ENCODE measurements around the gene TNFRSF19.

TNFRSF19 gene

GRCh38 chr13:23695196-23695595, 125.0 kb downstream of the TNFRSF19 start:
- TF ChIP-seq ELF4 (IDR thresholded peaks at IDR 0.05) = no peak
- TF ChIP-seq FOXM1 (IDR thresholded peaks at IDR 0.05; ENCODE audit: borderline replicate concordance) = no peak
- TF ChIP-seq SP1 (IDR thresholded peaks at IDR 0.05) = no peak
- no peak for TF ChIP-seq ZNF384 (IDR thresholded peaks at IDR 0.05)
- no peak for TF ChIP-seq TARDBP (IDR thresholded peaks at IDR 0.05)
- no peak for TF ChIP-seq FOXK2 (IDR thresholded peaks at IDR 0.05)
- TF ChIP-seq BHLHE40 (IDR thresholded peaks at IDR 0.05; ENCODE audit: borderline replicate concordance) = no peak
- TF ChIP-seq NFRKB (IDR thresholded peaks at IDR 0.05) = no peak
- TF ChIP-seq SUZ12 (IDR thresholded peaks at IDR 0.05) = no peak
- TF ChIP-seq L3MBTL2 (conservative IDR thresholded peaks at IDR 0.05) = no peak
- TF ChIP-seq ARNT (IDR thresholded peaks at IDR 0.05) = no peak
- TF ChIP-seq CTBP1 (IDR thresholded peaks at IDR 0.05; ENCODE audit: borderline replicate concordance) = no peak
- no peak for DNase-seq (ENCODE audit: extremely low spot score)
- POLR2A ChIA-PET = no interaction called here
- CTCF ChIA-PET = no interaction called here

GRCh38 chr13:23695711-23696464, 125.7 kb downstream of the TNFRSF19 start:
- ChIA-PET CTCF (interaction anchor here (0.6 kb wide), 1 partner anchor 203 kb away, joined by 5 read pairs; no protein-coding TSS in a partner anchor), POLR2A (no interaction called here)
- no peak for DNase-seq (ENCODE audit: extremely low spot score)
- TF ChIP-seq ARNT (IDR thresholded peaks at IDR 0.05) (no peak), ZNF384 (IDR thresholded peaks at IDR 0.05) (no peak), LEF1 (IDR thresholded peaks at IDR 0.05; ENCODE audit: borderline replicate concordance) (no peak), SP1 (IDR thresholded peaks at IDR 0.05) (no peak)

- POLR2A ChIA-PET = no interaction called here
- no peak for DNase-seq (ENCODE audit: extremely low spot score)
- CTCF ChIA-PET = no interaction called here
- TF ChIP-seq FOXM1 (IDR thresholded peaks at IDR 0.05; ENCODE audit: borderline replicate concordance) = no peak
- TF ChIP-seq SUZ12 (IDR thresholded peaks at IDR 0.05) = no peak
- TF ChIP-seq NFRKB (IDR thresholded peaks at IDR 0.05) = no peak
- no peak for TF ChIP-seq FOXA1 (IDR thresholded peaks at IDR 0.05)
- TF ChIP-seq L3MBTL2 (conservative IDR thresholded peaks at IDR 0.05) = no peak
- TF ChIP-seq HDGF (IDR thresholded peaks at IDR 0.05; ENCODE audit: borderline replicate concordance) = no peak
Observed at GRCh38 chr13:23696610-23697009, 126.4 kb downstream of the TNFRSF19 start.

GRCh38 chr13:23697772-23698313, 127.6 kb downstream of the TNFRSF19 start:
- ChIA-PET CTCF (no interaction called here), POLR2A (no interaction called here)
- no peak for DNase-seq (ENCODE audit: extremely low spot score)
- TF ChIP-seq ELF4 (IDR thresholded peaks at IDR 0.05) (no peak), ARNT (IDR thresholded peaks at IDR 0.05) (no peak), FOXA1 (IDR thresholded peaks at IDR 0.05) (no peak), LEF1 (IDR thresholded peaks at IDR 0.05; ENCODE audit: borderline replicate concordance) (no peak), FOXK2 (IDR thresholded peaks at IDR 0.05) (no peak), NFRKB (IDR thresholded peaks at IDR 0.05) (no peak), ZNF384 (IDR thresholded peaks at IDR 0.05) (no peak), BHLHE40 (IDR thresholded peaks at IDR 0.05; ENCODE audit: borderline replicate concordance) (no peak), SP1 (IDR thresholded peaks at IDR 0.05) (no peak), L3MBTL2 (conservative IDR thresholded peaks at IDR 0.05) (no peak), HDGF (IDR thresholded peaks at IDR 0.05; ENCODE audit: borderline replicate concordance) (no peak), PKNOX1 (IDR thresholded peaks at IDR 0.05) (no peak), FOXM1 (IDR thresholded peaks at IDR 0.05; ENCODE audit: borderline replicate concordance) (no peak), TARDBP (IDR thresholded peaks at IDR 0.05) (no peak), SUZ12 (IDR thresholded peaks at IDR 0.05) (no peak), CTBP1 (IDR thresholded peaks at IDR 0.05; ENCODE audit: borderline replicate concordance) (no peak)

GRCh38 chr13:23699271-23699670, 129.1 kb downstream of the TNFRSF19 start:
- no peak for TF ChIP-seq CTBP1 (IDR thresholded peaks at IDR 0.05; ENCODE audit: borderline replicate concordance)
- TF ChIP-seq ZNF384 (IDR thresholded peaks at IDR 0.05) = no peak
- no peak for TF ChIP-seq PKNOX1 (IDR thresholded peaks at IDR 0.05)
- no peak for TF ChIP-seq ARNT (IDR thresholded peaks at IDR 0.05)
- no peak for TF ChIP-seq SUZ12 (IDR thresholded peaks at IDR 0.05)
- TF ChIP-seq SP1 (IDR thresholded peaks at IDR 0.05) = no peak
- no peak for TF ChIP-seq LEF1 (IDR thresholded peaks at IDR 0.05; ENCODE audit: borderline replicate concordance)
- no peak for TF ChIP-seq FOXK2 (IDR thresholded peaks at IDR 0.05)
- no peak for TF ChIP-seq ELF4 (IDR thresholded peaks at IDR 0.05)
- TF ChIP-seq NFRKB (IDR thresholded peaks at IDR 0.05) = no peak
- no peak for TF ChIP-seq TARDBP (IDR thresholded peaks at IDR 0.05)
- DNase-seq (ENCODE audit: extremely low spot score) = no peak
- ChIA-PET POLR2A (no interaction called here), CTCF (no interaction called here)

GRCh38 chr13:23701186-23701585, 131.0 kb downstream of the TNFRSF19 start:
- ChIA-PET CTCF (no interaction called here), POLR2A (no interaction called here)
- no peak for DNase-seq (ENCODE audit: extremely low spot score)
- no peak for TF ChIP-seq ZNF384 (IDR thresholded peaks at IDR 0.05)
- no peak for TF ChIP-seq BHLHE40 (IDR thresholded peaks at IDR 0.05; ENCODE audit: borderline replicate concordance)
- TF ChIP-seq PKNOX1 (IDR thresholded peaks at IDR 0.05) = no peak
- TF ChIP-seq FOXA1 (IDR thresholded peaks at IDR 0.05) = no peak
- TF ChIP-seq SUZ12 (IDR thresholded peaks at IDR 0.05) = no peak
- TF ChIP-seq HDGF (IDR thresholded peaks at IDR 0.05; ENCODE audit: borderline replicate concordance) = no peak
- no peak for TF ChIP-seq TARDBP (IDR thresholded peaks at IDR 0.05)
- no peak for TF ChIP-seq CTBP1 (IDR thresholded peaks at IDR 0.05; ENCODE audit: borderline replicate concordance)
- no peak for TF ChIP-seq ARNT (IDR thresholded peaks at IDR 0.05)
- no peak for TF ChIP-seq SP1 (IDR thresholded peaks at IDR 0.05)
- no peak for TF ChIP-seq FOXM1 (IDR thresholded peaks at IDR 0.05; ENCODE audit: borderline replicate concordance)
- TF ChIP-seq LEF1 (IDR thresholded peaks at IDR 0.05; ENCODE audit: borderline replicate concordance) = no peak
- TF ChIP-seq ELF4 (IDR thresholded peaks at IDR 0.05) = no peak
- no peak for TF ChIP-seq NFRKB (IDR thresholded peaks at IDR 0.05)
- no peak for TF ChIP-seq L3MBTL2 (conservative IDR thresholded peaks at IDR 0.05)
- no peak for TF ChIP-seq FOXK2 (IDR thresholded peaks at IDR 0.05)
